MM.1S (cell line): ENCODE measurements around the gene UTP15.
A peak's percentile ranks its signal among the peaks of the same experiment; 100 is the strongest.

Source experiments
- DNase-seq: peaks from one replicate; pipeline ENCODE4 v3.0.0-alpha.2; 2015
- H2AFZ ChIP-seq: fragments of 300-600 bp; sonication (generic); 2 replicates; pipeline ENCODE4 v1.6.0; 2016; ENCODE audit warnings: antibody characterized with exemption, low read length
- H3F3A ChIP-seq: fragments of 300-600 bp; sonication (generic); 2 replicates; pipeline ENCODE4 v1.6.1; 2016; ENCODE audit warnings: mild to moderate bottlenecking, antibody characterized with exemption, low read length, moderate library complexity, mixed read lengths; ENCODE audit not compliant: insufficient read depth
- H3K27ac ChIP-seq: fragments of 300-600 bp; sonication (generic); 2 replicates; pipeline ENCODE4 v1.5.1; 2016; ENCODE audit warnings: mild to moderate bottlenecking, low read length
- H3K27me3 ChIP-seq: fragments of 300-600 bp; sonication (generic); replicated peaks from 2 replicates; pipeline ENCODE4 v1.6.0; 2016; ENCODE audit warnings: low read length; ENCODE audit not compliant: insufficient read depth
- H3K36me3 ChIP-seq: fragments of 300-600 bp; sonication (generic); replicated peaks from 2 replicates; pipeline ENCODE4 v1.6.1; 2016; ENCODE audit warnings: mild to moderate bottlenecking, low read length, mixed read lengths; ENCODE audit not compliant: insufficient read depth
- H3K4me1 ChIP-seq: fragments of 300-600 bp; sonication (generic); 2 replicates; pipeline ENCODE4 v1.6.1; 2016; ENCODE audit warnings: low read length, mixed read lengths
- H3K4me2 ChIP-seq: fragments of 300-600 bp; sonication (generic); 2 replicates; pipeline ENCODE4 v1.6.0; 2016; ENCODE audit warnings: low read depth, low read length
- H3K4me3 ChIP-seq: fragments of 300-600 bp; sonication (generic); 2 replicates; pipeline ENCODE4 v1.5.1; 2016; ENCODE audit warnings: low read length, mixed read lengths
- H3K79me2 ChIP-seq: fragments of 300-600 bp; sonication (generic); 2 replicates; pipeline ENCODE4 v1.6.1; 2016; ENCODE audit warnings: mixed run types, low read length, mixed read lengths
- H3K9ac ChIP-seq: fragments of 300-600 bp; sonication (generic); 2 replicates; pipeline ENCODE4 v1.6.1; 2016; ENCODE audit warnings: low read length, mixed read lengths
- H3K9me2 ChIP-seq: fragments of 300-600 bp; sonication (generic); replicated peaks from 2 replicates; pipeline ENCODE4 v1.6.1; 2016; ENCODE audit warnings: mild to moderate bottlenecking, low read length, mixed read lengths; ENCODE audit not compliant: insufficient read depth
- H3K9me3 ChIP-seq: fragments of 300-600 bp; sonication (generic); replicated peaks from 2 replicates; pipeline ENCODE4 v1.6.1; 2016; ENCODE audit warnings: mild to moderate bottlenecking, low read length, mixed read lengths; ENCODE audit not compliant: insufficient read depth
- H4K20me1 ChIP-seq: fragments of 300-600 bp; sonication (generic); 2 replicates; pipeline ENCODE4 v1.6.1; 2016; ENCODE audit warnings: mild to moderate bottlenecking, low read length, moderate library complexity, mixed read lengths; ENCODE audit not compliant: insufficient read depth
- CTCF ChIP-seq: fragments of 300-600 bp; sonication (generic); IDR thresholded peaks from 2 replicates; pipeline ENCODE4 v1.5.1; 2016; ENCODE audit warnings: antibody characterized with exemption, low read length, mixed read lengths
- EZH2 ChIP-seq: fragments of 300-600 bp; sonication (generic); optimal IDR thresholded peaks from 2 replicates; pipeline ENCODE3; 2017; ENCODE audit warnings: low read depth, mild to moderate bottlenecking, antibody characterized with exemption, low read length, mixed read lengths
- EZH2phosphoT487 ChIP-seq: fragments of 300-600 bp; sonication (generic); IDR thresholded peaks from 2 replicates; pipeline ENCODE4 v1.6.1; 2018; ENCODE audit warnings: antibody characterized with exemption, low read length

UTP15 gene

GRCh38 chr5:73565969-73566547 lies 515 bp downstream of the UTP15 start:
- H3K4me2 ChIP-seq = peak overlapping the region; percentile 81
- H3K27ac ChIP-seq = peak overlapping the region; percentile 77; the same call in 1 of the 2 replicates
- no peaks in the 10 kb centered on the region for H3K9me2 ChIP-seq
- H3K79me2 ChIP-seq = peaks cover 69% of the 10 kb centered on the region
- peak overlapping the region; percentile 94 for H3K4me3 ChIP-seq
- H3K36me3 ChIP-seq = no peaks in the 10 kb centered on the region; the same call in 1 of the 2 replicates
- TF ChIP-seq EZH2 (no peak), EZH2phosphoT487 (no peak), CTCF (no peak)
- DNase-seq = no peak
- no peaks in the 10 kb centered on the region for H3K9me3 ChIP-seq
- peak overlapping the region; percentile 90 for H3K9ac ChIP-seq
- H3K27me3 ChIP-seq = no peaks in the 10 kb centered on the region
- no peaks in the 10 kb centered on the region for H4K20me1 ChIP-seq
- H2AFZ ChIP-seq = peak overlapping the region; percentile 83
- no peaks in the 10 kb centered on the region for H3F3A ChIP-seq
- H3K4me1 ChIP-seq = peaks cover 9% of the 10 kb centered on the region

GRCh38 chr5:73582285-73583145 lies 17.0 kb downstream of the UTP15 start:
- H3F3A ChIP-seq = peaks cover 2% of the 10 kb centered on the region
- H3K27ac ChIP-seq = no peak overlapping the region
- no peaks in the 10 kb centered on the region for H3K79me2 ChIP-seq
- no peak for TF ChIP-seq CTCF
- TF ChIP-seq EZH2phosphoT487 = no peak
- TF ChIP-seq EZH2 = no peak
- no peaks in the 10 kb centered on the region for H3K27me3 ChIP-seq
- no peak overlapping the region for H3K4me3 ChIP-seq
- no peak overlapping the region for H2AFZ ChIP-seq
- H3K4me1 ChIP-seq = peaks cover 5% of the 10 kb centered on the region
- no peak overlapping the region for H3K4me2 ChIP-seq
- DNase-seq = no peak
- no peaks in the 10 kb centered on the region for H4K20me1 ChIP-seq
- no peaks in the 10 kb centered on the region for H3K9me2 ChIP-seq
- no peaks in the 10 kb centered on the region; the same call in 1 of the 2 replicates for H3K36me3 ChIP-seq
- no peak overlapping the region for H3K9ac ChIP-seq
- H3K9me3 ChIP-seq = no peaks in the 10 kb centered on the region

- Histone ChIP-seq H3K27ac (peak overlapping the region; percentile 16; the same call in 1 of the 2 replicates), H3K4me1 (peaks cover 17% of the 10 kb centered on the region), H3K4me2 (peak overlapping the region; percentile 34; the same call in 1 of the 2 replicates), H3K9me3 (no peaks in the 10 kb centered on the region), H3F3A (peaks cover 11% of the 10 kb centered on the region), H2AFZ (no peak overlapping the region), H4K20me1 (no peaks in the 10 kb centered on the region), H3K9ac (no peak overlapping the region), H3K9me2 (no peaks in the 10 kb centered on the region), H3K79me2 (no peaks in the 10 kb centered on the region), H3K4me3 (no peak overlapping the region), H3K27me3 (no peaks in the 10 kb centered on the region), H3K36me3 (no peaks in the 10 kb centered on the region)
- TF ChIP-seq CTCF (no peak), EZH2phosphoT487 (no peak), EZH2 (no peak)
- DNase-seq = peak; percentile 69
Measured at GRCh38 chr5:73587923-73588322, 22.4 kb downstream of the UTP15 start.
